GM18498 (cell line): ENCODE measurements around the gene KLHL28.
A peak's percentile ranks its signal among the peaks of the same experiment; 100 is the strongest.
"Not testable (repeated sequence)": the region's sequence is repeated elsewhere in the genome, so short reads cannot be mapped to it uniquely, and the experiment has no call there.

Source experiments
- ATAC-seq: cut with Tn5 transposase; IDR thresholded peaks from one replicate; pipeline ENCODE4 v1.9.1; 2021; ENCODE audit warnings: mild to moderate bottlenecking, moderate library complexity; ENCODE audit not compliant: unreplicated experiment

KLHL28 gene

GRCh38 chr14:44897845-44898151 is 63.9 kb downstream of the KLHL28 start:
- no peak for ATAC-seq

GRCh38 chr14:44897041-44897844 is 64.5 kb downstream of the KLHL28 start:
- ATAC-seq = peak; percentile 96

DNA sequence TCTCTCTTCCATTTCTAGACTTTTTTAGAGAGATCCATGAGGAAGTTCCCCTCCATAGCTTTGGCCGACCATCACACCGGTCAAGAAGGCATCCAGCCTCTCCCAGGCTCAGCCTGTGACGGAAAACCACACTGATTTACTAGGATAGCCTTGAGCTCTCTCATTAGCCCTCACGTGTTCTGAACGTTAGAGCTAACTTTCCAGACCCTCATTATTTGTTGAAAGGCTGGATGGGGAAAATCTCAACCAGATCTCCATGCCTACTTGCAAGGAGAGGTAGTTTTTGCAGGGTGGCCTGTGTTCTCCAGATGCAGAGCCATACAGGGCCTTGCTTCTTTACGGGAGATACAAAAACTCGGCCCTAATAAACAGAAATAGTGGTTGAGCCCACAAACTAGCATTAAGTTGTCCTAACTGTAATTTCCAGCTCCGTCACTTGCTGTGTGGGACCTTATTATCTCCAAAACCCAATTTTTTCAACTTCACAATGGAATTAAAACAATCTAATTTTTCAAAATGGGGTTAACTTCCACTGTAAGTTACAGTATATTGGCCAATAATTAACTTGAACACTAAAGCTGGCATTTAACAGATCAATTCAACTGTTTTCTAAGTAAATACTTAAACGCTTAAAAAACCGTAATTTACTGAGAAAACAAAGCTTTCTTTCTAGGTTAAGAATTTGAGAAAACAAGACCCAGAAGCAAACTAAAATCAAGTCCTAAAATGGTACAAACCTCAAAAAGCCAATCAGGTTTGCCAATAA is 65.3 kb downstream of the KLHL28 start:
- ATAC-seq = no peak

DNA sequence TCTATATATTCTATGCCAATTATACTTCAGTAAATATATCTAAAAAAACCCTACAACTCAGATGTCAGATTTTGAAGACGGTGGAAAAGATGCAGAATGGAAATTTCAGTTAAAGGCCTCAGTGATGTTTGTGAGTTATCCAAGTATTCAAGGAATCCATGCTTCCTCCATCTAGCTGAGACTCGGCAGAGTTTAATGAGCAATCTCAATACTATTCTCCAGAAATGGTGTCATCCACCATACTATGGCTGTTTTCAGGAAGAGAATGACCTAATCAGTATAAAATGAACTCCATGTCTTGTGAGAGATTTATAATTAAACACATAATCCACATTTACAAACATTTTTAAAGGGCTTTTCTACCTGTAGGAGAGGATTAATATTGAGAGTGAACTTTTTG is 66.0 kb downstream of the KLHL28 start:
- ATAC-seq = no peak

GRCh38 chr14:44893535-44893934 is 68.2 kb downstream of the KLHL28 start:
- ATAC-seq = no peak

- not testable (repeated sequence) for ATAC-seq
Measured at GRCh38 chr14:44891726-44892372, 69.9 kb downstream of the KLHL28 start.

DNA sequence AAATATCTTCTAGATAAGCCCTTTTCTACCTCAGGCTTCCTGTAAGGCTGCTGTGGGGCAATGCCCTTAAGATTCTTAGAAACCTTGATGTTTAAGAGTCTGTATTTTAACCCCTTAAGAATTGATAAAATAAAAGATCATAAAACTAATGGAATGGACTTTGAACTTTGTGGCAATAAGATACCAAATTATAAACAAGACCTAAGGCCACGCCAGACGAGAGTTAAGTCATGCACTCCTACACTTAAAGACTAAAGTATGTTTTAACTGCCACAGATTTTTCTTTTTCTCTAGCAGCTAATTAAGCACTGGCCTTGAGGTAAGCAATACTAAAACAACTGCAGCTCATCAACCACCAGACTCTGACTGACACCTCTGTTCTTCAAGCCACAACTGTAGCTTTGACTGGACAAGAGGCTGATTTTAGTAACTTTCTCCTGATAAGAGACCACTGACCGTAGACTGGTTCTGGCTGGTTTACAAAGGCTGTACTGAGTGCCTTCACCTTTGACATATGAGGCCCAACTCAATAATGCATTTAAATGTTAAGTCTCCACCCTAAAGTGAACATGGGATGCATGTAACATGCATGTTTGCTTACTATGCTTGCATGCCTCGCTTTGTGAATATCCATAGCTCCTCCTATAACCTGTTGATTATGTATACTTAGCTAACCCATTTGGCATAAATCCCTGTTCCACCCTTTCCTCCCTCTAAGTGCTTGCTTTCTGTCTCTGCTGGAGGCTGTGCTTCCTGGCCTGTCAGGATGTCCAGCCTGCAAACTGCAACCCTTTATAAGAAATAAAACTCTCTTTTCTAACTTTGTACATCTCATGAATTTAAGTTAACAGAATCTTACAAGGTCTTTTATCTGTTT is 71.9 kb downstream of the KLHL28 start:
- ATAC-seq = no peak

DNA sequence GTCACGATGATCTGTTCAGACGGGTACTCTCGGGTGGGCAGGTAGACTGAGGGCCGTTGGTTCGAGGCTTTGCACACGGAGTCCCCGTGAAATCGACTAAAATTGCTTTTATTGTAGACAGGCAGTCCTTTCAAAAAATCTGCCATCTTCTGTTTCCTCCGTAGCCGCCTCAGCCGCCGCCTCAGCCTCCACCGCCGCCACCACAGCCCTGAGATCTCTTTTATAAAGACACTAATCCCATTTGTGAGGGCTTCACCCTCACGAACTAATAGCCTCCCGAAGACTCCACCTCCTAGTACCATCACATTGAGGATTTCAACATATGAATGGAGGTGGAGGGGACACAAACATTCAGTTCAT is 74.2 kb downstream of the KLHL28 start:
- no peak for ATAC-seq

DNA sequence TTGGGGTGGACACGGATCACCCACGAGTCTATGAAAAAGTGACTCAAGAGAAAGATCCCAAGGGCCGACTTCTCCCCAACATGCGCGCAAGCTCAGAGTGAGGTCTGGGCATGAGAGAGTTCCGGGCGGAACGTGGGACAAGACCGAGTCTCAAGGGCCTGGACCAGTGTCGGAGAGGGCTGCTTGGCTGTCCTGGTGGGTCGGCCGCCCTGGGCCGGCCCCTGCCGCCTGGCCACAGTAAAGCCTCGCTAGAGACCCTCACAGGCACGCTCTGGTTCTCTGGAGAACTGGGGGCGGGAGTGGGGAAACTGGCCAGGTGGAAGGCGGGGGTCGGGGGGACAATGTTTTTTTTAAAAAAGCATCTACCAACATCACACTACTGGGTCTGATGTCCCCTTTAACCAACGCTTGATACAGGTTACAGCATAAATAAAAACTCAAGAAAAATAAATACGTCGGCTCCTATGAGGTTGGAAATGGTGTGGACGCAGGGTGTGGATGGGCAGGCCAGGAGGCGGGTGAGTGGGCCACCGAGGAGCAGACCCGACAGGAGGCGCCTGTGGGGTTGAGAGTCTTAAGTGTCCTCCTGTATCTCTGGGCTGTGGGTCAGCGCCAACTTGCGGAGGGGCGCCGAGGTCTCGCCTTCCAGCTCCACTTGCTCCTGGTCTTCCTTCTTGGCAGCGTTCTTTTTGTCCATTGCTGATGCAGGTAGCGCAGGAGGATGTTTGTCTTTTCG is 74.7 kb downstream of the KLHL28 start:
- no peak for ATAC-seq

DNA sequence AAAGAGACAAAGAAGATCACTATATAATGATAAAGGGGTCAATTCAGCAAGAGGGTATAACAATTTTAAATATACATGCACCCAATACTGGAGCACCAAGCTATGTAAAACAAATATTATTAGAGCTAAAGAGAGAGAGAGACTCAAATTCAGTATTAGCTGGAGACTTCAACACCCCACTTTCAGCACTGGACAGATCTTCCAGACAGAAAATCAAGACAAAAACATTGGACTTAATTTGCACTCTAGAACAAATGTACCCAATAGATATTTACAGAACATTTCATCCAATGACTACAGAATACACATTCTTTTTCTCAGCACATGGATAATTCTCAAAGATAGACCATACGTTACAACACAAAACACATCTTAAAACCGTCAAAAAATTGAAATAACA is 81.0 kb downstream of the KLHL28 start:
- no peak for ATAC-seq
